ENCODE data around the gene FUT1.
"Not testable (repeated sequence)": the region's sequence is repeated elsewhere in the genome, so short reads cannot be mapped to it uniquely, and the experiment has no call there.

Gene FUT1

GRCh38 chr19:48752496-48753365, at the start of gene FUT1:
Gene FUT1, minus strand, starts transcription at chr19:48752641. Its CDS starts 1,360 bp downstream, at chr19:48751281.
- no peak for DNase-seq

GRCh38 chr19:48799358-48800300, 47.2 kb upstream of the FUT1 start:
- DNase-seq = no peak

DNA sequence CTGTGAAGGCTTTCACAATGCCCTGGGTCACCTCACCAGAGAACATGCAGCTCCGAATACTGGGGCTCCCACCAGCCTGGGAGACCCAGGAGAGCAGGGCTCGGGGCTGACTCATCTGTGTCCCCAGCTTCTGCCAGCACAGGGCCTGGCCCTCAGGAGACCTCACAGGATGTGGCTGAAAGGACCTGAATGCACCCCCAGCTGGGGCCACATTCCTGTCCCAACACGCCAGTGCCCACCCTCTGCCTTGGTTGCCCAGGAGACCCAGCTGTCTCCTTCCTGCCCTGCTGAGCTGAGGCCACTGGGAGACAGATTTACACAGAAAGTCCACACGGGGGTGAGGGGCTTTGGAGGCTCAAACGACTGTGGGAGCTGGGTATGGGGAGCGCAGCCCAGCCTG, 46.5 kb upstream of the FUT1 start:
- DNase-seq = no peak

DNA sequence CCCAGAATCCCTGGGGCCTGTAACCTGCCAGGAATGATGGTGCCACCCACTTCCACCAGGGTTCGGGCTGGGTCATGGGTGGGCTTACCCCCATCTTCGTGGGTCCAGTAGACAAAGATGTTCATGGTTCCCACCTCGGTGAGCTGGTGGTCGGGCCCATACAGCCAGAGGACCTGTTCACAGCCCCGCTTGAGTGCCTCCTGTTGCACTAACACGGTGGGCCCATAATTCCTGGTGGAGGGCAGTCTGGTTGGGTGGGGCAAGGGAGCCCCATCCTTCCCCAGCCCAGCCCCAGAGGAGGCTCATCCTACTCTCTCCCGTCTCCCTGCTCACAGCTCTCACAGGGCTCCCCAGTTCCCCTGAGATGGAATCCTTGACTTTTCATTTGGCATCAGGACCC, 44.7 kb upstream of the FUT1 start:
- no peak for DNase-seq

DNA sequence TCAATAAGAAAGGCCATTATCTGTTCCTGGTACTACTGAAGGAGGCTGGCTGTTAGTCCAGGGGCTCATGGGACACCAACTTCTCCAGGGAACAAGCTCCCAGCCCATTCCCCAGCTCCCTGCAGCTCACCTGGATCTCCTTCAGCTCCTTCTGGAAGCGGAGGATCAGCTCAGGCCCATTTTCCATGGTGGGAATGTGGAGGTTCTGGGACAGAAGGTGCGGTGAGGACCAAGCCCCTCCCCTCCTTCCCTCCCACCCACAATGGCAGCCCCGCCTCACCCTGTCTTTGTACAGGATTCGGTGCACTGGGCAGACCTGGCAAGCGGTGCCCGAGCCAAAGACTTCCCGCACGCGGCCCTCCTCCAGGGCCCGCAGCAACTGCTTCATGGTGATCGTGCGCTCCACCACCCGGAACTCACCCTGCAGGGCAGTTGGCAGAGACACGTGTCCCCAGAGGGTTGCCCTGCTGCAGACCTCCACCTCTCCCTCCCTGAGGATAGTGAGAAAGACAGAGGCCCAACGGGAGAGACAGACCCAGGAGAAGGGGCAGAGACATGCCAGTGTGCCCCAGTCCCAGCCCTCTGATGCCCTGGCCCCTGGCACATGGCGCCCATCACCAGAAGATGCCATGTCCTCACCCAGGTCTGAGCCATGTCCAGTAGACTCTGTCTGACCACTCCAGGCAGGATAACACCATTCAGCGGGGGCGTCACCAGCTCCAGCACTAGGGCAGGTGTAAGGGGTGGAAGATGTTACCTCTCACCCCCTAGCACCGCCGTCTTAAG, 44.0 kb upstream of the FUT1 start:
- no peak for DNase-seq

- DNase-seq = no peak
Observed at GRCh38 chr19:48795685-48796070, 43.2 kb upstream of the FUT1 start.

DNA sequence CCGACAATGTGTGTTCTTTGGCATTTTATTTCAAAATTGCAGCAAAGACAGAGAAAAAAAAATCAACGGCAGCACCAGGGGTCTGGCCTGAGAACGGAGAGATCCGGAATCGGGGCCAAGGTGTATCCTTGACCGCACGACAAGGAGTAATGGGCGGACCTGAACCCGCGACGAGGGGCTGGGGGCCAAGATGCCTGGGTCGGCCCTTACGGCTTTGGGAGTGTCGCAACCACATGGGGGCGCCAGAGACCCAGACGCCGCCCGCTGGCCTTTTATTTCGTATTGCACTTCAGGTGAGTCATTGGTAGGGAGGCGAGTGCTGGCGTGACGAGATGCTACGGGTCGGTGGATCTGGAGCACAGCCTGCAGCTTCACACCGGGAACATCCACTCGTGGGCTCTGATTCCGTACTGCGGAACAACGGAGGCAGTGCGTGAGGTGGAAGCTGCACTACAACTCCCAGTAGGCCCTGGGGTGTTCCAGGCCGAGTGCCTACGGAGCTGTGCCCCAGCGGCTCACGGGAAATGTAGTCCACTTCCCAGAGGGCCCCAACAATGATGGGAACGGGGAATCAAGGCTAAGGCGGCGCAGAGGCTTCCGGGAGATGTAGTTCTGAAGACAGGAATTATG, 42.7 kb upstream of the FUT1 start:
- peak; percentile 92 to 95 for DNase-seq

- no peak for DNase-seq
Observed at GRCh38 chr19:48794291-48794690, 41.9 kb upstream of the FUT1 start.

DNA sequence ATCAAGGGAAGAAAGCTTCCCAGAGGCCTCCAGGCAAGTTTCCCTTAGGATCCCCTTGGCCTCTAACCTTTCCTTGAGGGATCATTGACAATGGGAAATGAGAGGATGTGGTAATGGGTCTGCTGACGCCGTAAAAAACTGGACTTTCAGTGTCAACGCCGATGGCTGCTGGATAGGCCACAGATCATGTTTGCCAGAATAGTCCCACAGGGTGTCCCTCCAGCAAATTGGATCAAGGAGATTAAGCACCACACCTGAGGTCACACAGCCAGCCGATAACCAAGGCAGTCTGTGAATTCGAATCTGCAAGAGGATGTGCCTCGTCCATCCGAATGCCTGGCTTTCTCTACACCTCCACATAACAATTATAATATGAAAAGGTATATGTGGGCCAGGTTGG, 40.8 kb upstream of the FUT1 start:
- DNase-seq = no peak

DNA sequence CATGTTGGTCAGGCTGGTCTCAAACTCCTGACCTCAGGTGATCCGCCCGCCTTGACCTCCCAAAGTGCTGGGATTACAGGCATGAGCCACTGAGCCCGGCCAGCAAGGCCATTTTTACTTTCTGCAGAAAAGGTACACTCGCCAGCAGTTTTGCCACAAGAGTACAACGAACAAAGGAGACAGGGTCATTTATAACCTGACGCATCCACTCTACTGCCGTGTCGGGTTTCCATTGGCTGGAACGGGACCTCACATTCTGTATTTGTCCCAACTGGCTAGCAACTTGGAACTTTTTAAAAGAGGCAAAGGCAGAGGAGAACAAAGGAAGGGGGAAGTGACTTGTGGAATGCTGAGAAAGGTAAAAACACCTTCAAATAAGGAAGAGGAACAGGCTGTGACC, 34.9 kb upstream of the FUT1 start:
- not testable (repeated sequence) for DNase-seq

- DNase-seq = not testable (repeated sequence)
Observed at GRCh38 chr19:48786422-48786821, 34.0 kb upstream of the FUT1 start.

DNA sequence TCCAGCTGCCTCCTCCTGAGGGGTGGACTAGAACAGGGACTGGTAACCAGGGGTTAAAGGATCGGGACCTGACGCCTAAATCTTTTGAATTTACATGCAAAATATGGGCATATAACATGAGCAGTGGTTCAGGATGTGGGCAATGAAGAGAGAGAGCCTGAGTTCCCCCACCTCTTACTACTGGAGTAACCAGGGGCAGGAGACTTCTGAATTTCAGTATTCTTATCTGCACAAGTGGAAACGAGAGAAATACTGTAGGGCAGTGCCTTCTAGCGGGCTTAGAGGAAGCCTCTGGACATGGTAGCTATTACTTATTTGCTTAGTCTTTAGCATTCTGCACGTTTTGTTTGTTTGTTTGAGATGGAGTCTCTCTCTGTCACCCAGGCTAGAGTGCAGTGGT, 32.1 kb upstream of the FUT1 start:
- DNase-seq = no peak

GRCh38 chr19:48780631-48781391, 28.4 kb upstream of the FUT1 start:
- no peak for DNase-seq

GRCh38 chr19:48779636-48780035, 27.2 kb upstream of the FUT1 start:
- no peak for DNase-seq

DNA sequence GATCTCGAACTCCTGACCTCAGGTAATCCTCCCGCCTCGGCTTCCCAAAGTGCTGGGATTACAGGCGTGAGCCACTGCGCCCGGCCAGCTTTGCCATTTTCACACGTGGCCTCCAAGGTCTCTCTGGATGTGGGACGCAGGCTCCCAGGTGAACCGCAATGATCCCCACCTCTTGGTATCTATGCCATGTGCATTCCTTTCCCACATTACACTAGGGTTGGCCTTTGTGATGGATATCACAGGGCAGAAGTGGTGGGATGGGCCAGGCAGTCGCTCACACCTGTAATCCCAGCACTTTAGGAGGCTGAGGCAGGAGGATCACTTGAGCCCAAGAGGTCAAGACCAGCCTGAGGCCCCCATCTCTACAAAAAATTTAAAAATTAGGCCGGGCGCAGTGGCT, 25.3 kb upstream of the FUT1 start:
- DNase-seq = no peak

DNA sequence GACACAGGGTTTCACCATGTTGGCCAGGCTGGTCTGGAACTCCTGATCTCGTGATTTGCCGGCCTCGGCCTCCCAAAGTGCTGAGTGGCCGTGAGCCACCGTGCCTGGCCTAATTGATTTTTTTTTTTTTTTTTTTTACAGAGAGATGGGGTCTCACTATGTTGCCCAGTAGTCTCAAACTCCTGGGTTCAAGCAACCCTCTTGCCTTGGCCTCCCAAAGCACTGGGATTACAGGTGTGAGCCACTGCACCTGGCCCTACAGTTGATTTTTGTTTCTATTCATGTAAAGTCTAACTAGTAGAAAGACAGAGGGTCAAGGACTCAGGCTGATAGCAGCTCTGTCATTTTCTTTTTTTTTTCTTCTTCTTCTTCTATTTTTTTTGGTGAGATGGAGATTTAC, 24.7 kb upstream of the FUT1 start:
- no peak for DNase-seq

GRCh38 chr19:48772503-48772953, 20.1 kb upstream of the FUT1 start:
- no peak for DNase-seq

GRCh38 chr19:48770734-48771472, 18.5 kb upstream of the FUT1 start:
- DNase-seq = no peak

DNA sequence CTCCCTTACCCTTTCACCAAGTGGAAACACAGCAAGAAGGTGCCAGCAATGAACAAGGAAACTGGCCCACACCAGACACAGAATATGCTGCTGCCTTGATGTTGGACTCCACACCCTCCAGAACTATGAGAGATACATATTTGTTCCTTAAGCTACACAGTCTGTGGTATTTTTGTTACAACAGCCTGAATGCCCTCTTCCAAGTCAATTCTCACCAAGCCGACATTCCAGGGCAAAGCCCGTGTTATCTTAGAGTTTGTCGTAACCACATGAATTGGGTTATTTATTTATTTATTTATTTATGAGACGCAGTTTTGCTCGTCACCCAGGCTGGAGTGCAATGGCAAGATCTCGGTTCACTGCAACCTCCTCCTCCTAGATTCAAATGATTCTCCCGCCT, 17.8 kb upstream of the FUT1 start:
- DNase-seq = no peak

- no peak for DNase-seq
Observed at GRCh38 chr19:48768994-48769713, 16.7 kb upstream of the FUT1 start.
